HFFc6 (cell line): ENCODE measurements around the gene WDR1. TPM values are rescaled to one million over a fixed set of nuclear protein-coding genes. Genes with fewer than 3 reads are reported as not detected.

Experiments used
- DNase-seq: peaks from one replicate; pipeline ENCODE4 v3.0.0-alpha.2; 2018
- H3K27ac Mint-ChIP-seq: 2 replicates; pipeline ENCODE4 v1.8.0; 2020; ENCODE audit warnings: mild to moderate bottlenecking, mixed read lengths
- H3K27me3 Mint-ChIP-seq: 2 replicates; pipeline ENCODE4 v1.8.0; 2021; ENCODE audit warnings: mild to moderate bottlenecking, moderate library complexity, mixed read lengths; ENCODE audit not compliant: insufficient read depth
- H3K36me3 Mint-ChIP-seq: 2 replicates; pipeline ENCODE4 v1.8.0; 2021; ENCODE audit warnings: low read depth, mixed read lengths
- H3K4me1 Mint-ChIP-seq: 2 replicates; pipeline ENCODE4 v1.8.0; 2020; ENCODE audit warnings: low read depth, mixed read lengths
- H3K4me3 Mint-ChIP-seq: 2 replicates; pipeline ENCODE4 v1.8.0; 2020; ENCODE audit warnings: mild to moderate bottlenecking, moderate library complexity, mixed read lengths
- H3K9me3 Mint-ChIP-seq: 2 replicates; pipeline ENCODE4 v1.8.0; 2020; ENCODE audit warnings: mild to moderate bottlenecking, mixed read lengths
- total RNA-seq, 6 experiments: library from RNA; stranded (reverse); fragmentation: NEBNext Ultra II Directional; extraction: Animal tissue kit (Norgen Biotek cat#: 25700); gene quantifications; 2 replicates in 1 of 6; 3 replicates in 5 of 6; pipeline ENCODE4 v1.2.3, GENCODE V29; 2021
- TF ChIP-seq, protein P1 (sequence below): fragments of 200-600 bp; sonication (generic); IDR thresholded peaks from 2 replicates; pipeline ENCODE4 v1.5.0; 2021; ENCODE audit warnings: antibody characterized with exemption, mild to moderate bottlenecking

WDR1 gene
- total RNA-seq, 6 experiments from 2014 or later = 720 to 838 (median 782) TPM

DNA sequence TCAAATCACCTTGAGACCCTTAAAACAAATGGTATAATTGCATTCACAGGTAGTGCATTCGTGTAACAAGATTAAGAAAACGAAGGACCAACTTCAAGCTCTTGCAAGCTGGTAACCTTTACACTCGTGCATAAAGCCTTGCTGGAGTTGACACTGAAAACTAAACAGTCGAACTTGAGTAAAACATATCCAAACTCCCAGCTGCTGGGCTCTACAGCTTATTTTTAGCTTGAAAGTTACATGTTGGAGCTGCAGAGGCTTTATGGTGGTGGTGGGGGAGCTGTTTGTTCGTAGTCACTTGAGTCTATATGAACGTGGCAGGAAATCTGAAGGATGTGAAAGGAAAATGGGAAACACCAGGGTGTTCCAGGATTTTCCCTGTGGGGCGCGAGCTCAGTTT, 2.7 kb upstream of the WDR1 start:
- Mint-ChIP-seq H3K4me1 (peaks cover 38% of the 10 kb centered on the region), H3K36me3 (peaks cover 17% of the 10 kb centered on the region), H3K4me3 (no peak overlapping the region), H3K27ac (no peak overlapping the region), H3K27me3 (peaks cover 12% of the 10 kb centered on the region), H3K9me3 (no peaks in the 10 kb centered on the region)
- no peak for DNase-seq
- TF ChIP-seq, protein P1, sequence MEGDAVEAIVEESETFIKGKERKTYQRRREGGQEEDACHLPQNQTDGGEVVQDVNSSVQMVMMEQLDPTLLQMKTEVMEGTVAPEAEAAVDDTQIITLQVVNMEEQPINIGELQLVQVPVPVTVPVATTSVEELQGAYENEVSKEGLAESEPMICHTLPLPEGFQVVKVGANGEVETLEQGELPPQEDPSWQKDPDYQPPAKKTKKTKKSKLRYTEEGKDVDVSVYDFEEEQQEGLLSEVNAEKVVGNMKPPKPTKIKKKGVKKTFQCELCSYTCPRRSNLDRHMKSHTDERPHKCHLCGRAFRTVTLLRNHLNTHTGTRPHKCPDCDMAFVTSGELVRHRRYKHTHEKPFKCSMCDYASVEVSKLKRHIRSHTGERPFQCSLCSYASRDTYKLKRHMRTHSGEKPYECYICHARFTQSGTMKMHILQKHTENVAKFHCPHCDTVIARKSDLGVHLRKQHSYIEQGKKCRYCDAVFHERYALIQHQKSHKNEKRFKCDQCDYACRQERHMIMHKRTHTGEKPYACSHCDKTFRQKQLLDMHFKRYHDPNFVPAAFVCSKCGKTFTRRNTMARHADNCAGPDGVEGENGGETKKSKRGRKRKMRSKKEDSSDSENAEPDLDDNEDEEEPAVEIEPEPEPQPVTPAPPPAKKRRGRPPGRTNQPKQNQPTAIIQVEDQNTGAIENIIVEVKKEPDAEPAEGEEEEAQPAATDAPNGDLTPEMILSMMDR = no peak

DNA sequence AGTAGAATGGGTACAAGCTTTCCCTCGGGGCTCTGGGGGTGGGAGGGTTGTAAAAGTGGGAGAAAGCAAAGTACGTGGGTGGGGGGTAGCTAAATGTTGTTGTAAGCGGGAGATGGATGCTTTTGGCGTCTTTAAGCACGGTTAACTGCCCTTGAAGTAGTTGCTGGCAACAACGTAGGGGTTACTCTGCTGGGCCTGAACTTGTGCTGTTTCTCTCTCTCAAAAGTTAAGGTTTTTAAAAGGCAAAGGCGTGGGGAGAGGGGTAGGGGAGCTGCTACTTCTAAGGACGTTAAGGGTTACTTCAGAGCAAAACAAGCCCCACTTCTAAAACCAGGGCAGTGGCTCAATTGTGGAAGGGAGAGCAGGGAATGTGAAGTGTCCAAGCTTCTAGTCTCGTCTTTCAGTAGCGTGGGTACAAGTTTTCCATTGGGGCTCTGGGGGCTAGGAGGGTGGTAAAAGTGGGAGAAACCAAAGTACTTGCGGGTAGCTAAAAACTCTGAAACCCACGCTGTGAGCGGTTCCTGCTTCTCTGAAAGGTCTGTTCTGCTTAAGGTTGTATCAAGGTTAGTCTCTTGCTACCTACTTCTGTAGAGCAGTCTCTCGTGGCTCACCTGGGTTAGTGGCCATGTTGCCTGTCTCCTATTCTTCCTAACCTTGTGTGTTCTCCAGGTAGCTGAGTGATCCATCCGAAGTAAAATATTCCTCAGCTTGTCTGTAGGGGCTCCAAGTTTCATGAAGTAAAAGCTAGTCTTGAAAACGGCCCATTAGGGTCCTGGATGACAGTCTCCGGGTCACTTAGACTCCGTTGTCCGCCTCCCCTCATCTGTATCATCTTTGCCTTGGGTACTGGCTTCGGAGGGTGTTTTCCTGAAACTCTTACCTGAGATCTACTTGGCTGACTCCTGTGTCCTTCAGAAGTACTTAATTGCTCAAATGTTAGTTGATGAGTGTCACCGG, 1.7 kb upstream of the WDR1 start:
- Mint-ChIP-seq H3K9me3 (no peaks in the 10 kb centered on the region), H3K4me3 (peak overlapping the region; percentile 87), H3K4me1 (peaks cover 42% of the 10 kb centered on the region), H3K36me3 (peaks cover 27% of the 10 kb centered on the region), H3K27me3 (peaks cover 12% of the 10 kb centered on the region), H3K27ac (peak overlapping the region; percentile 87; the same call in 1 of the 2 replicates)
- DNase-seq = no peak
- TF ChIP-seq, protein P1 = no peak

DNA sequence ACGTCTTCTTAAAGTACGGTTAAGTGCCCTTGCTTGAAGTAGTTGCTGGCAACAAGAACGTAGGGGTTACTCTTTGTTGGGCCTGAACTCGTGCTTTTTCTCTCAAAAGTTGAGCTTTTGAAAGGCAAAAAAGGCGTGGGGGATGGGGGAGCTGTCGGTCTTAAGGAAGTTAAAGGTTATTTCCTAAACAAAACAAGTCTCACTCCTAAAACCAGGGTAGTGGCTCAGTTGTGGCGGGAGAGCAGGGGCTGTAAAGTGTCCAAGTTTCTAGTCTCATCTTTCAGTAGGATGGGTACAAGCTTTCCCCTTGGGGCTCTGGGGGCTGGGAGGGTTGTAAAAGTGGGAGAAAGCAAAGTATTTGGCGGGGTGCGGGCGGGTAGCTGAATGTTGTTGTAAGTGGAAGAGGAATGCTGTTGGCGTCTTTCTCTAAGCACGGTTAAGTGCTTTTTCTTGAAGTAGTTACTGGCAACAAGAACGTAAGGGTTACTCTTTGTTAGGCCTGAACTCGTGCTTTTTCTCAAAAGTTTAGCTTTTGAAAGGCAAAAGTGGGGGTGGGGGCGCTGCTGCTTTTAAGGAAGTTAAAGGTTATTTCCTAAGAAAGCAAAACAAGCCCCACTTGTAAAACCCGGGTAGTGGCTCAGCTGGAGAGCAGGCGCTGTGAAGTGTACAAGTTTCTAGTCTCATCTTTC, 904 bp upstream of the WDR1 start:
- Mint-ChIP-seq H3K4me3 (peak overlapping the region; percentile 87), H3K36me3 (peaks cover 33% of the 10 kb centered on the region), H3K27ac (peak overlapping the region; percentile 87), H3K9me3 (no peaks in the 10 kb centered on the region), H3K4me1 (peaks cover 50% of the 10 kb centered on the region), H3K27me3 (peaks cover 12% of the 10 kb centered on the region)
- peak; percentile 39 for DNase-seq
- TF ChIP-seq, protein P1 = no peak; the same call in 1 of the 2 replicates

DNA sequence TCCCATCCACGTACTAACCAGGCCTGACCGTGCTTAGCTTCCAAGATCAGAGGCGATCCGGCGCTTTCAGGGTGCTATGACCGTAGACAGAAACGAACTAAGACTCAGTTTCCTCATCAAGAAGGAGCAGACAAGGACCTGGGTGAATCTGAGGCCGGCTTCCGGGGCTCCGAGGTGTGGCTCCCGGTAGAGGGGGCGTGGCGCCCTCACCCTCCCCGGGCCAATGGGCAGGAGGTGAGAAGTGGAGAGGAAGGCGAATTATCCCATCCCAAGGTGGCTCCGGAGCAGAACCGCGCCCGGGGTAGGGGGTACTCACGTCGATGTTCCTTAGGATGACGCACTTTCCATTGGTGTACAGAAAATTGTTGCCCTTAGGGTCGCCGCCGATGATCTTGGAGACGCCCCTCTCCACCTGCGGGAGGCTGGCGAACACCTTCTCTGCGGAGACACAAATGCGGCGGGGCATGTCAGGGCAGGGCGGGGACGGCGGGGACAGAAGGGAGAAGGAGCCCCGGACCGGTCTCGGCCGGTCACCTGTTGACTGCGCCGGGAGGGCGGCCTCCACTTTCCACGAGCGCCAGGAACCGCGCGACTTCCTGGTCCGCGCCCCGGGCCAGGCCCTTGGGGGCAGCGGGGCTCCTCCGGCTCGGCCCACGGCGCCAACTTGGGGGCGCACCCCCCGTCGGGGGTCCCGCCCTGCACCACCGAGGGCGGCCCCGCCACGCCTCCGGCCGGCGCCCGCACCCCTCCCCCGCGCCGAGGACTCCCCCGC, 616 bp downstream of the WDR1 start:
- Mint-ChIP-seq H3K9me3 (no peaks in the 10 kb centered on the region), H3K27me3 (peaks cover 15% of the 10 kb centered on the region)

More for the DNA sequence above, 616 bp downstream of the WDR1 start:
- DNase-seq = no peak
- peaks cover 65% of the 10 kb centered on the region for H3K4me1 Mint-ChIP-seq
- peak overlapping the region; percentile 93 for H3K27ac Mint-ChIP-seq
- peaks cover 48% of the 10 kb centered on the region for H3K36me3 Mint-ChIP-seq
- TF ChIP-seq, protein P1 = no peak
- H3K4me3 Mint-ChIP-seq = peak overlapping the region; percentile 96
